K562 (cell line): Measurements from ENCODE around the gene ALG6. TPM values are rescaled to one million over a fixed set of nuclear protein-coding genes. Genes with fewer than 3 reads are reported as not detected.

Experiments
- ATAC-seq: fragments of 200-7000 bp; cut with Tn5 transposase; 3 replicates; pipeline ENCODE4 v1.9.1; 2020; ENCODE audit warnings: moderate library complexity
- BruUV-seq: library from RNA; stranded (reverse); fragments of 400-500 nt; replicated peaks from 2 replicates; lab custom pipeline; 2021; lab: Mats Ljungman, UMichigan
- CTCF ChIA-PET: fragments of 300-600 bp; formaldehyde crosslinking; extraction: SDS; loops from one replicate; lab custom pipeline; 2021; ENCODE audit warnings: low intra/inter-chr PET ratio; lab: Yijun Ruan, JAX
- POLR2A ChIA-PET: fragments of 300-600, 350-650 bp; sonication (Branson Sonifier 250); formaldehyde crosslinking; extraction: SDS; loops from one replicate; lab custom pipeline; 2021; ENCODE audit warnings: antibody characterized with exemption, inconsistent platforms; lab: Yijun Ruan, JAX
- DNase-seq, 4 experiments: peaks; one replicate each; pipeline versions ENCODE4 v3.0.0 to v3.0.0-alpha.2; 2011 to 2018; ENCODE audit warnings: low spot score in 3 of 4, mixed read lengths in 3 of 4; ENCODE audit errors: extremely low read depth in 1 of 4
- FAIRE-seq: peaks from 2 replicates; lab custom pipeline; 2011; peaks lifted over from hg19 to GRCh38; lab: Jason Lieb, UNC
- H2AFZ ChIP-seq: 2 replicates; pipeline ENCODE4 v1.6.0; 2011; ENCODE audit warnings: low read depth, low read length, control low read depth, inconsistent platforms
- H3K27ac ChIP-seq: fragments of 200-600 bp; 3 replicates; pipeline ENCODE4 v1.8.0; 2011; ENCODE audit warnings: low read depth, mild to moderate bottlenecking, control low read depth, inconsistent platforms, low read length, moderate library complexity, mixed read lengths; ENCODE audit errors: extremely low read depth
- H3K27me3 ChIP-seq, 2 experiments: fragments of 300-600 bp in 1 of 2; 2 replicates in 1 of 2; 3 replicates in 1 of 2; pipeline versions ENCODE4 v1.6.0 to v1.8.0; 2011; ENCODE audit warnings: inconsistent platforms in 2 of 2, low read length in 2 of 2, mild to moderate bottlenecking in 1 of 2, mixed read lengths in 1 of 2, moderate library complexity in 1 of 2; ENCODE audit not compliant: control insufficient read depth in 2 of 2, insufficient read depth in 2 of 2
- H3K36me3 ChIP-seq: fragments of 300-600 bp; 3 replicates; pipeline ENCODE4 v1.8.0; 2011; ENCODE audit warnings: mild to moderate bottlenecking, low read length, inconsistent platforms; ENCODE audit not compliant: control insufficient read depth, insufficient read depth
- H3K4me1 ChIP-seq, 2 experiments: fragments of 200-600 bp in 1 of 2; replicated peaks in 1 of 2; 2 replicates in 1 of 2; 3 replicates in 1 of 2; pipeline versions ENCODE4 v1.5.1 to v1.8.0; 2011; ENCODE audit warnings: inconsistent platforms in 2 of 2, low read length in 2 of 2, mild to moderate bottlenecking in 1 of 2, mixed read lengths in 1 of 2, moderate library complexity in 1 of 2; ENCODE audit not compliant: control insufficient read depth in 2 of 2, insufficient read depth in 2 of 2
- H3K4me2 ChIP-seq: 2 replicates; pipeline ENCODE4 v1.6.1; 2011; ENCODE audit warnings: low read length, control low read depth, inconsistent platforms, mixed read lengths; ENCODE audit not compliant: insufficient read depth
- H3K4me3 ChIP-seq: fragments of 200-600 bp; sonication (generic), shearing (Covaris generic); 2 replicates; pipeline ENCODE4 v1.5.1; 2016; ENCODE audit warnings: control low read depth, inconsistent platforms
- H3K79me2 ChIP-seq: fragments of 200-600 bp; 3 replicates; pipeline ENCODE4 v1.8.0; 2011; ENCODE audit warnings: low read length, inconsistent platforms; ENCODE audit not compliant: control insufficient read depth, insufficient read depth
- H3K9ac ChIP-seq, 2 experiments: 2 replicates each; pipeline versions ENCODE4 v1.6.0 to v1.6.1; 2011; ENCODE audit warnings: low read depth in 2 of 2, low read length in 2 of 2, control low read depth in 1 of 2, inconsistent platforms in 1 of 2, mild to moderate bottlenecking in 1 of 2, mixed read lengths in 1 of 2; ENCODE audit not compliant: insufficient read depth in 1 of 2
- H3K9me1 ChIP-seq: one replicate; pipeline ENCODE4 v1.6.0; 2011; ENCODE audit warnings: inconsistent platforms, mild to moderate bottlenecking, low read length, moderate library complexity; ENCODE audit not compliant: control insufficient read depth, insufficient read depth
- H3K9me3 ChIP-seq: replicated peaks from 2 replicates; pipeline ENCODE4 v1.5.1; 2011; ENCODE audit warnings: low read depth, low read length, inconsistent platforms; ENCODE audit not compliant: control insufficient read depth, insufficient read depth
- H4K20me1 ChIP-seq: replicated peaks from 2 replicates; pipeline ENCODE4 v1.6.1; 2011; ENCODE audit warnings: low read length, inconsistent platforms, mixed read lengths; ENCODE audit not compliant: control insufficient read depth, insufficient read depth
- HOXB6 ChIP-seq: fragments of 250-450 bp; sonication (Bioruptor Pico); IDR thresholded peaks from 2 replicates; pipeline ENCODE4 v1.5.1; 2022; ENCODE audit warnings: mild to moderate bottlenecking, borderline replicate concordance
- IFI16 ChIP-seq: fragments of 250-450 bp; sonication (Bioruptor Pico); IDR thresholded peaks from 2 replicates; pipeline ENCODE4 v2.1.2; 2022; ENCODE audit warnings: mild to moderate bottlenecking, inconsistent platforms
- IRF1 ChIP-seq: sonication (generic); formaldehyde crosslinking; IDR thresholded peaks from 2 replicates; pipeline ENCODE4 v1.8.0; 2022; ENCODE audit warnings: missing genetic modification reagents, mild to moderate bottlenecking, borderline replicate concordance
- POLR3A ChIP-seq: IDR thresholded peaks from 2 replicates; pipeline ENCODE4 v1.6.1; 2011; ENCODE audit warnings: borderline replicate concordance, mild to moderate bottlenecking, moderate library complexity; ENCODE audit not compliant: insufficient read length, insufficient read depth; ENCODE audit errors: extremely low read depth
- RBM25 ChIP-seq: fragments of 200-400 bp; formaldehyde crosslinking; IDR thresholded peaks from 2 replicates; pipeline ENCODE4 v1.6.1; 2018; ENCODE audit warnings: low read length, low read depth, moderate library complexity; ENCODE audit not compliant: severe bottlenecking
- RBM39 ChIP-seq: fragments of 200-400 bp; formaldehyde crosslinking; optimal IDR thresholded peaks from 2 replicates; pipeline ENCODE3; 2018; ENCODE audit warnings: low read depth, low read length
- SLC30A9 ChIP-seq: fragments of 250-450 bp; sonication (Bioruptor Pico); IDR thresholded peaks from 2 replicates; pipeline ENCODE4 v1.8.0; 2022; ENCODE audit warnings: mild to moderate bottlenecking, moderate library complexity
- THRAP3 ChIP-seq: fragments of 450-650 bp; IDR thresholded peaks from 2 replicates; pipeline ENCODE4 v1.6.1; 2016; ENCODE audit warnings: mild to moderate bottlenecking, inconsistent platforms, borderline replicate concordance
- XRCC3 ChIP-seq: fragments of 450-650 bp; IDR thresholded peaks from 2 replicates; pipeline ENCODE4 v1.6.1; 2017; ENCODE audit warnings: mild to moderate bottlenecking, moderate library complexity
- ZNF23 ChIP-seq: fragments of 250-450 bp; sonication (Bioruptor Pico); IDR thresholded peaks from 2 replicates; pipeline ENCODE4 v1.4.0; 2020; ENCODE audit warnings: mild to moderate bottlenecking
- WGBS: fragments of 100-300 bp; shearing (Covaris generic); methylation state at CpG from one replicate; pipeline ENCODE4 v1.1.6; 2016; ENCODE audit warnings: low coverage, mixed read lengths; ENCODE audit not compliant: insufficient coverage; ENCODE audit errors: missing lambda C conversion rate; 5-methylcytosine and 5-hydroxymethylcytosine counted together
- in situ Hi-C: fragments of 300-500 bp; cut with MboI; formaldehyde crosslinking; loops from 4 replicates; pipeline ENCODE4 v1.15.0; 2018; ENCODE audit warnings: inconsistent platforms, mixed read lengths
- intact Hi-C: fragments of 100-400 bp; cut with micrococcal nuclease; formaldehyde crosslinking; loops from 2 replicates; pipeline ENCODE4 v1.14.2; 2022
- polyA plus RNA-seq, 8 experiments: library from polyadenylated mRNA; depleted of rRNA in 4 of 8; stranded (reverse) in 5 of 8; unstranded in 3 of 8; fragments of >200 nt; fragmentation: Nextera tagmentation in 2 of 8; fragmentation: Illumina TruSeq in 1 of 8; extraction: Ambion mirVana in 2 of 8; extraction: Trizol in 1 of 8; gene quantifications; 2 replicates each; pipeline versions ENCODE4 v1.2.1 to v1.2.3, GENCODE V29; 2011 to 2014; ENCODE audit warnings: inconsistent platforms in 1 of 8, missing spikeins in 1 of 8
- total RNA-seq, 7 experiments: library from RNA; depleted of rRNA in 6 of 7; stranded (reverse); fragments of >200 nt in 6 of 7; fragmentation: Illumina TruSeq in 2 of 7; extraction: Trizol in 2 of 7; gene quantifications; 2 replicates each; pipeline versions ENCODE4 v1.2.1 to v1.2.3, GENCODE V29; 2011 to 2021; ENCODE audit warnings: low replicate concordance in 1 of 7

Gene ALG6
- total and polyA plus RNA-seq, 9 of the 15 experiments (the other 6 are each of a cell fraction or from before 2014, with no cell fraction given), result 14.6 to 35.7 (median 23.3) TPM

GRCh38 chr1:63466181-63466580 is 98.8 kb downstream of the ALG6 start:
- BruUV-seq, result no TSS peak
- no peaks in the 10 kb centered on the region for H3K27me3 ChIP-seq
- no peak overlapping the region for H3K4me3 ChIP-seq
- no peaks in the 10 kb centered on the region for H3K4me1 ChIP-seq
- no peak overlapping the region for H3K9ac ChIP-seq
- no peak for ATAC-seq
- ChIA-PET POLR2A (no interaction called here), CTCF (interaction anchor here (0.7 kb wide), 1 partner anchor 72 kb away, joined by 3 read pairs; no protein-coding TSS in a partner anchor)
- FAIRE-seq, result no peak
- H3K9me3 ChIP-seq, result peaks cover 2% of the 10 kb centered on the region; the same call in 1 of the 2 replicates
- no peak for DNase-seq
- TF ChIP-seq SLC30A9 (CRISPR knock-in tag) (no peak), XRCC3 (no peak), IRF1 (no peak), POLR3A (no peak), RBM39 (no peak), THRAP3 (no peak), HOXB6 (no peak), ZNF23 (no peak), RBM25 (no peak), IFI16 (no peak)
- intact Hi-C loops (no loop called here), in situ Hi-C loops (no loop called here)
- H4K20me1 ChIP-seq, result no peaks in the 10 kb centered on the region
- H3K79me2 ChIP-seq, result no peaks in the 10 kb centered on the region
- no peak overlapping the region for H3K27ac ChIP-seq
- no peak overlapping the region for H3K4me2 ChIP-seq
- peaks cover 16% of the 10 kb centered on the region; the same call in 2 of the 3 replicates for H3K36me3 ChIP-seq
- no peak overlapping the region for H2AFZ ChIP-seq
- WGBS, result 75% methylated on average over 7 of the region's 7 CpGs
- H3K9me1 ChIP-seq, result no peaks in the 10 kb centered on the region
